Karpas-422 (cell line): ENCODE results near the gene MED12L. TPM values are rescaled to one million over a fixed set of nuclear protein-coding genes. Genes with fewer than 3 reads are reported as not detected.

Experiments used
- DNase-seq: peaks from one replicate; pipeline ENCODE4 v3.0.0-alpha.2; 2015
- H2AFZ ChIP-seq: fragments of 200-600 bp; sonication (generic); 2 replicates; pipeline ENCODE4 v1.6.1; 2014; ENCODE audit warnings: antibody characterized with exemption, low read length, mixed read lengths
- H3K27ac ChIP-seq: fragments of 200-600 bp; sonication (generic); 2 replicates; pipeline ENCODE4 v1.5.1; 2014; ENCODE audit warnings: mild to moderate bottlenecking, low read length, moderate library complexity
- H3K27me3 ChIP-seq: fragments of 200-600 bp; sonication (generic); 2 replicates; pipeline ENCODE4 v1.6.1; 2014; ENCODE audit warnings: low read length, mixed read lengths
- H3K36me3 ChIP-seq: fragments of 200-600 bp; sonication (generic); 2 replicates; pipeline ENCODE4 v1.6.1; 2014; ENCODE audit warnings: low read length, mixed read lengths; ENCODE audit not compliant: insufficient read depth
- H3K4me1 ChIP-seq: fragments of 200-600 bp; sonication (generic); 2 replicates; pipeline ENCODE4 v1.6.1; 2014; ENCODE audit warnings: mild to moderate bottlenecking, low read length, mixed read lengths
- H3K4me2 ChIP-seq: fragments of 200-600 bp; sonication (generic); 2 replicates; pipeline ENCODE4 v1.6.1; 2014; ENCODE audit warnings: low read length, low read depth, mild to moderate bottlenecking; ENCODE audit not compliant: poor library complexity, severe bottlenecking
- H3K4me3 ChIP-seq: fragments of 200-600 bp; sonication (generic); 2 replicates; pipeline ENCODE4 v1.5.1; 2014; ENCODE audit warnings: mild to moderate bottlenecking, antibody characterized with exemption, low read length, mixed read lengths
- H3K79me2 ChIP-seq: fragments of 200-600 bp; sonication (generic); 2 replicates; pipeline ENCODE4 v1.6.1; 2014; ENCODE audit warnings: mild to moderate bottlenecking, low read length, mixed read lengths
- H3K9ac ChIP-seq: fragments of 200-600 bp; sonication (generic); 2 replicates; pipeline ENCODE4 v1.6.0; 2014; ENCODE audit warnings: low read length
- H3K9me2 ChIP-seq: fragments of 200-600 bp; sonication (generic), shearing (Covaris generic); replicated peaks from 2 replicates; pipeline ENCODE4 v1.6.0; 2014; ENCODE audit warnings: mild to moderate bottlenecking, low read length, moderate library complexity; ENCODE audit not compliant: insufficient read depth
- H3K9me3 ChIP-seq: fragments of 300-700, 200-600 bp; sonication (generic); 2 replicates; pipeline ENCODE4 v1.6.1; 2014; ENCODE audit warnings: low read length, mixed read lengths
- H4K20me1 ChIP-seq: fragments of 200-600 bp; sonication (generic); 2 replicates; pipeline ENCODE4 v1.6.1; 2014; ENCODE audit warnings: mild to moderate bottlenecking, antibody characterized with exemption, low read length, low read depth; ENCODE audit not compliant: insufficient read depth
- total RNA-seq: library from RNA; depleted of rRNA; stranded (reverse); fragments of >200 nt; shearing (Covaris generic); gene quantifications from 2 replicates; pipeline ENCODE4 v1.2.3, GENCODE V29; 2014; ENCODE audit warnings: low replicate concordance

Gene MED12L
- total RNA-seq, 1 experiment from 2014 or later: 2.4 TPM

GRCh38 chr3:151183265-151183671 is 97.8 kb downstream of the MED12L start:
- Histone ChIP-seq H3K4me2 (no peak overlapping the region), H3K4me3 (no peak overlapping the region), H4K20me1 (no peaks in the 10 kb centered on the region), H3K9ac (no peak overlapping the region), H3K36me3 (no peaks in the 10 kb centered on the region), H3K9me2 (no peaks in the 10 kb centered on the region), H3K4me1 (no peaks in the 10 kb centered on the region), H3K27ac (no peak overlapping the region), H2AFZ (no peak overlapping the region), H3K27me3 (no peaks in the 10 kb centered on the region), H3K9me3 (no peaks in the 10 kb centered on the region), H3K79me2 (no peaks in the 10 kb centered on the region)
- DNase-seq: no peak

- Histone ChIP-seq H3K9me3 (no peaks in the 10 kb centered on the region), H3K4me2 (no peak overlapping the region), H3K27me3 (no peaks in the 10 kb centered on the region), H3K79me2 (no peaks in the 10 kb centered on the region), H3K27ac (no peak overlapping the region), H3K9me2 (no peaks in the 10 kb centered on the region), H3K4me1 (no peaks in the 10 kb centered on the region), H4K20me1 (no peaks in the 10 kb centered on the region), H3K4me3 (no peak overlapping the region), H3K9ac (no peak overlapping the region), H3K36me3 (no peaks in the 10 kb centered on the region), H2AFZ (no peak overlapping the region)
- DNase-seq: no peak
Observed at GRCh38 chr3:151191095-151191494, 105.6 kb downstream of the MED12L start.

- H3K9ac ChIP-seq: no peak overlapping the region
- no peaks in the 10 kb centered on the region for H3K9me3 ChIP-seq
- H3K36me3 ChIP-seq: no peaks in the 10 kb centered on the region
- no peak overlapping the region for H3K27ac ChIP-seq
- no peaks in the 10 kb centered on the region for H3K9me2 ChIP-seq
- H4K20me1 ChIP-seq: no peaks in the 10 kb centered on the region
- H3K4me2 ChIP-seq: no peak overlapping the region
- H3K4me3 ChIP-seq: no peak overlapping the region
- H2AFZ ChIP-seq: no peak overlapping the region
- DNase-seq: no peak
- H3K4me1 ChIP-seq: no peaks in the 10 kb centered on the region
- H3K27me3 ChIP-seq: no peaks in the 10 kb centered on the region
- no peaks in the 10 kb centered on the region for H3K79me2 ChIP-seq
Observed at GRCh38 chr3:151192545-151192944, 107.1 kb downstream of the MED12L start.

GRCh38 chr3:151195826-151196225 is 110.4 kb downstream of the MED12L start:
- Histone ChIP-seq H4K20me1 (no peaks in the 10 kb centered on the region), H3K36me3 (no peaks in the 10 kb centered on the region), H3K79me2 (no peaks in the 10 kb centered on the region), H3K9me3 (no peaks in the 10 kb centered on the region), H3K4me3 (no peak overlapping the region), H3K4me1 (no peaks in the 10 kb centered on the region), H3K9ac (no peak overlapping the region), H3K9me2 (no peaks in the 10 kb centered on the region), H3K27me3 (no peaks in the 10 kb centered on the region), H3K4me2 (no peak overlapping the region), H2AFZ (no peak overlapping the region), H3K27ac (no peak overlapping the region)
- DNase-seq: no peak

GRCh38 chr3:151196434-151196833 is 111.0 kb downstream of the MED12L start:
- Histone ChIP-seq H3K27me3 (no peaks in the 10 kb centered on the region), H2AFZ (no peak overlapping the region), H4K20me1 (no peaks in the 10 kb centered on the region), H3K36me3 (no peaks in the 10 kb centered on the region), H3K79me2 (no peaks in the 10 kb centered on the region), H3K27ac (no peak overlapping the region), H3K4me1 (no peaks in the 10 kb centered on the region), H3K9me3 (no peaks in the 10 kb centered on the region), H3K9me2 (no peaks in the 10 kb centered on the region), H3K4me2 (no peak overlapping the region), H3K4me3 (no peak overlapping the region), H3K9ac (no peak overlapping the region)
- no peak for DNase-seq

GRCh38 chr3:151197228-151197627 is 111.8 kb downstream of the MED12L start:
- Histone ChIP-seq H3K4me3 (no peak overlapping the region), H3K9me3 (no peaks in the 10 kb centered on the region), H3K4me2 (no peak overlapping the region), H4K20me1 (no peaks in the 10 kb centered on the region), H3K27me3 (no peaks in the 10 kb centered on the region), H3K9ac (no peak overlapping the region), H3K4me1 (no peaks in the 10 kb centered on the region), H3K36me3 (no peaks in the 10 kb centered on the region), H2AFZ (no peak overlapping the region), H3K9me2 (no peaks in the 10 kb centered on the region), H3K27ac (no peak overlapping the region), H3K79me2 (no peaks in the 10 kb centered on the region)
- DNase-seq: no peak

GRCh38 chr3:151197981-151198767 is 112.7 kb downstream of the MED12L start:
- Histone ChIP-seq H3K27ac (no peak overlapping the region), H3K4me3 (no peak overlapping the region), H3K79me2 (no peaks in the 10 kb centered on the region), H4K20me1 (no peaks in the 10 kb centered on the region), H3K9me2 (no peaks in the 10 kb centered on the region), H3K9ac (no peak overlapping the region), H3K27me3 (no peaks in the 10 kb centered on the region), H3K4me2 (no peak overlapping the region), H3K36me3 (no peaks in the 10 kb centered on the region), H3K4me1 (no peaks in the 10 kb centered on the region), H2AFZ (no peak overlapping the region), H3K9me3 (no peaks in the 10 kb centered on the region)
- no peak for DNase-seq

GRCh38 chr3:151198849-151199248 is 113.4 kb downstream of the MED12L start:
- H4K20me1 ChIP-seq: no peaks in the 10 kb centered on the region
- no peak overlapping the region for H2AFZ ChIP-seq
- H3K36me3 ChIP-seq: no peaks in the 10 kb centered on the region
- no peaks in the 10 kb centered on the region for H3K9me2 ChIP-seq
- no peak overlapping the region for H3K27ac ChIP-seq
- no peaks in the 10 kb centered on the region for H3K9me3 ChIP-seq
- H3K4me3 ChIP-seq: no peak overlapping the region
- no peak overlapping the region for H3K9ac ChIP-seq
- no peak for DNase-seq
- H3K4me1 ChIP-seq: no peaks in the 10 kb centered on the region
- H3K79me2 ChIP-seq: no peaks in the 10 kb centered on the region
- no peaks in the 10 kb centered on the region for H3K27me3 ChIP-seq
- H3K4me2 ChIP-seq: no peak overlapping the region
